Right kidney (tissue), 1 donor: ENCODE results near the gene TSPAN31.
A peak's percentile ranks its signal among the peaks of the same experiment; 100 is the strongest.
"Not testable (repeated sequence)": the region's sequence is repeated elsewhere in the genome, so short reads cannot be mapped to it uniquely, and the experiment has no call there.

ENCODE experiments used
- DNase-seq: peaks from one replicate; pipeline ENCODE4 v3.0.0-alpha.2; 2016

Gene TSPAN31

GRCh38 chr12:57721846-57722608 lies 22.8 kb upstream of the TSPAN31 start:
- DNase-seq = not testable (repeated sequence)

DNA sequence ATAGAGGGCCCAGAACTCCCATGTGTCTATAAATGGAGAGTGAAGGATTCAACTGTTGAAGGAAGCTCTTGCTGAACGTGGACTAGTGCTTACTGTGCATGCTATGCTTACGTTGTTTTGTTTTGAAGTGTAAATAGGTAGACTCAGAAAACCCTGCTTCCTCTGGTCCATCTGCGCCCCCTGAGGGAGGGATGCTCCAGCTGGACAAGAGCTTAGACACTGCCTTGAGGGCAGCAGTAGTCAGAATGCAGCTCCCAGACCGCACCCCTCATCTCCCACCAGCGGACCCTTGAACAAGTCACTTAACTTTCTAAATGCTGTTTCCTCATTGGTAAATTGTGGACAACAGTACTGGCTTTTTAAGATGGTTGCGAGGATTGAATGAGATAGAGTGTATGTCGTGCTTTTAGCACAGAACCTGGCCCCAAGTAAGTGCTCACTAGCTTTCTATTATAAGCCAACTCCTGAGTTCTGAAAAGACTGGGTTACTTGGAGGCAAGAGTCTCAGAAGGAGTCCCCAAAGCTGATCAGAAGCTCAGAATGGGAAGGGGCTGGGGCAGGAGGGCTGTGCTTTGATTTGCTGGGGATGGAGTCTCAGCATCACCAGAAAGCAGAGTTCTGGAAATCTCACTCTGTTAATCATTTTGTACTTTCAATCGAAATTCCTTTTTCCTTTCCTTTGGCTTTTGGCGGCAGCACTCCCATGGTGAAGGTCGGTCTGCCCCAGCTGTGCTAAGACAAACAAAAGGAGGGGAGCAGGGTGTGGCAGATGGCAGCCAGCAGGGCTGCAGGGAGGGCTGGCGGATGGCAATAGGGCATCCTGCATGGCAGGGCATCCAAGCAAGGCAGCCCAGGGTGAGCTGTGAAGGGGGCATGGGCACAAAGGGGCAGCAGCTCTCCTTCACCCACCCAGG lies 21.9 kb upstream of the TSPAN31 start:
- DNase-seq = no peak

- DNase-seq = no peak
Observed at GRCh38 chr12:57723630-57723962, 21.2 kb upstream of the TSPAN31 start.

GRCh38 chr12:57724003-57724935 lies 20.6 kb upstream of the TSPAN31 start:
- no peak for DNase-seq

DNA sequence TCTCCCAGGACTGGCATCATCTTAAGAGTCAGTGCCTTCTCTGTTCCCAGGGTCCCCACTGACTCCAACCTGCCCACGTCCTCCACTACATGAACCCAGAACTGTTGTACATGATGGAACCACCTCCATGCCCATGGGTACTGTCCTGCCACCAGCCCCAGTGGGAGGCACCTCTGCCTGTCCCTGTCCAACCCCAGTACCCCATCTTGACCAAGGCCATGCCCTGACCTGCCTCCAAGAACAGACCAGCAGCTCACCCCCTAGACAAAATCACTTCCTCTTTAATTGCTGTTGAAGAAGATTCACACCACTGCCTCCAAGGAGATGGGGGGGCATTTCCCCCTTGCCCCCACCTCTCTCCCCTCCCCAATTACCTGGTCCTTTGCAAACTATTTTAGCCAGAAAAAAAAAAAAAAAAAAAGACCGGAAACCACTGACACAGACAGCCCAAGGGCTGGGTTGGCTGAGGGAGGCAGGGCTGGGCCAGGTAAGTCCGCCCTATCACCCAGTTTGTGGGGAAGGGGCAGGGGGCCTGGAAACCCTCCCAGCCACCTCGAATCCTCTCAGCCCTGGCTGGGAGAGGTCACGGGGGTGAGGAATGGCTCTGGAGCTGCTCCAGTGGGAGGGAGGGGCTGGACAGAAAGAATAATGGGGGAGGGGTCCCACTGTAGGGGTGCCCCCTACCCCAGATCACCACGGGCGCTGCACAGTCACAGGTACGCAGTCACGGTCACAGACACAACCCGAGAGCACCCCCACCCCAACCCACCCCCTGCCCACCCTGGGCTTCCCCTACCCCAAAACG lies 19.7 kb upstream of the TSPAN31 start:
- no peak for DNase-seq

GRCh38 chr12:57725851-57726150 lies 19.0 kb upstream of the TSPAN31 start:
- no peak for DNase-seq

DNA sequence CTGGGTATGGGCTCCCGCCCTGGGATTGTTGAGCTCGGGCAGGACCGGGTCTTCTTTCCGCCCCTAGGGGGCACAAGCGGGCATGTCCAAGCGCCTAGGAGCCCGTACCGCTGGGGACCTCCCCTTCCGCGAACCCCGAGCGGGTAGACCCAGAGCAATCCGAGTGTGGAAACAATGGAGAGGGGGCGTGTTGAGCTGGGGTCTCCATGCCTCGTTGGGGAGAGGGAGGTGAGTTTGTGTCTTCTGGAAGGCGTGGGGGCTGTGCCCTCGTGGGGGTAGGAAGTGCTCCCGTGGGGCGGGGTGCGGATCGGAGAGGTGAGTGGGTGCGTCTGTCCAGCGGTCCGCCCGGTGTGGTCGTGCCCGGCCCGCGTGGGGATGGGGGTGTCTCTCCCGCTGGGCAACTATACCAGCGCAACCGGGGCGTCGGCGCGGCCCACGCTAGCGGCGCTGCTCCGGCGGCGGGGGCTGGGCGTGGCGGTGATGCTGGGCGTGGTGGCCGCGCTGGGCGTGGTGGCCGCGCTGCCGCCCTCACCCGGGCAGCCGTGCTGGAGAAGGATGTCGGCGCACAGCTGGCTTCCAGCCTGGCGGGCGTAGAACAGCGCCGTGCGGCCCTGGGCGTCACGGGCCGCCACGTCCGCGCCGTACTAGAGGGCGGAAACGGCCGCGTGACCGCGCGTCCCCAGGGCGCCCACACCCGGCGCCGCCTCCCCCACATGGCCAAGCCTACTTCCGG lies 18.5 kb upstream of the TSPAN31 start:
- peak; percentile 61 for DNase-seq

- DNase-seq = peak; percentile 65
Observed at GRCh38 chr12:57726884-57727757, 17.7 kb upstream of the TSPAN31 start.

GRCh38 chr12:57727758-57728395 lies 17.0 kb upstream of the TSPAN31 start:
- DNase-seq = no peak

GRCh38 chr12:57729321-57729844 lies 15.5 kb upstream of the TSPAN31 start:
- DNase-seq = no peak

DNA sequence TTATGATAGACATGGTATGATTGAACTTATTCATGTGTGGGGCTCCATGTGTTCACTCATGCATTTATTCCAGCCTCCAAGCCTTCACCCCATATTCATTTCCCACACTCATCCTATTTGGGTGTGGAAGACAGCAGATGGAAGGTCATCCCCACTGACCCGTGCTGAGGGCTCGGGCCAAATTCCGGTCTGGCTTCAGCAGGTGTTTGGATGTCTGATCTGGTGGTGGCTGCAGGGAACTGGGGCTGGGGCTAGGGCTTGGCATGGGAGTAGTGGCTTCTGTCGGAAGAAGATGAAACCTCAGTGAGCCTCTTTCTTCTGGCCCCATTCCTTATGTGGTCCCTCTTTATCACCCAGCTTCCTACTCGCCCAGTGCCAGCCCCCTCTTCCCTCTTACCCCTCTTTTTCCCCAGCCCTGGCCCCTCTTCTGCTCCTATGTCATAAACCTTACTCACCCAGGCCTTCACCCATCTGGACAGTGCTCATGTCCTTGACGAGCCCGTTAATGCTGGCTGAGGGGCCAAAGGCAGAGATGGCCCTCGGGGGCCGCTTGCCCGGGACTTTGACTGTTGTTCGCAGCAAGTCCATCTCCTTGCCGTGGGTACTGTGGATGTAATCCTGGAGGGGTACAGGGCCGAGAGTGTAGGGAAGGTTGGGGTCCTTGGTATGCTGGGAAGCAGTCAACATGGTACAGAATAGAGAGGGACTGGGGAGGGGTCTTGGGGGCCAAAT lies 14.3 kb upstream of the TSPAN31 start:
- no peak for DNase-seq

- DNase-seq = no peak
Observed at GRCh38 chr12:57731411-57732080, 13.3 kb upstream of the TSPAN31 start.

DNA sequence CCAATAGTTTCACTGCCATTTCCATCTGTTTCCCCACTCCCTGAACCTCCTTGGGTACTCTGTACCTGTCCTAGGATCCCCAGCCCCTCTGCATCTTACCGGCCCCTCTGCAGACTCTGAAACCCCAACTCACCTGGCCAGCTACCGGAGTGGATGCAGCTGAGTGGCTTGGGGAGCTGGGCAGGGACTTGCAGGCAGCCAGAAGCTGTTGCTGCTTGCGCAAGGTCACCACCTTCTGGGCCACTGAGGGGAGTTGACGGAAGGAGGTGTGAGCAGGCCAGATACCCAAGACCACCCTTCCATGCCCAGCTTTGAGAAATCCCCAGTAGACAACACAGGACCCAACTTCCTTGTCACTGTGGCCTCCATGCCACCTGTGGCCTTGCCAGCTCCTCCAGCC lies 12.6 kb upstream of the TSPAN31 start:
- no peak for DNase-seq

DNA sequence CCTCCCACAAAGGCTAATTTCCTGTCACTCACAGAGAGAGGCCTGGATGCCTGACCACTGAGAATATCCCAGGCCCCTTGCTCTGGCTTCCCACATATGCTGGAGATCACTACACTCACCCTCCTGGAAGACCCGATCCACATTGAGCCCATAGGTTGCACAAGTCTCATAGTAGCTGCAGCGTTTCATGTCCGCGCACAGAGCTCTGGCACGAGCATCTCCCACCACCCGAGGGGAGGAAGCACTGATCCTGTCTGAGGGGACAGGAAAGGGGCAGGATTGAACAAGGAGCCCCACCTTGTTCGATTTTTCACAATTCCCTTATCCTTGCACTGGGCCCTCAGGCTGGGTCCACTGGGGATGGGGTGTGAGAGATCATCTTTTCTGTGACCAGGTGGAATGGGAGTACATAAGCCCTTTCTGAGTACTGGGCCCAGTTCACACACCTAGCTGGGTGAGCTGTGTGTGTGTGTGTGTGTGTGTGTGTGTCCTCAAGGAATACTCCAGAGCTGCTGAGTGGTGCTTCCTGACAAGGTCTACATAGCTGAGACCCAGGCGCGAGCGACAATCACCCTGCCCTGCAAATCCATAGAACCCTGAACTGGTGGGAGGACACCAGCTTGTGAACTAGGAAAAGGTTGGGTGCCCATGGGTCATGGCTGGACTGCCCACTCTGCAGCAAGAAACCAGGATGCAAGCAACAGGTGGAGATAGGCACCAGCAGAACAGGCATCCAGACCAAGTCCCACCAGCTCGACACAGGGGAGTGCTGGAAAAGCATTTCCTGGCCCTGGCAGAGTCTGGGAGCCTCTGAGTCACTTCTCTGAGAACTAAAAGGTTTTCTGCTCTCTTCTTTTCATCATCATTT lies 11.9 kb upstream of the TSPAN31 start:
- DNase-seq = no peak

DNA sequence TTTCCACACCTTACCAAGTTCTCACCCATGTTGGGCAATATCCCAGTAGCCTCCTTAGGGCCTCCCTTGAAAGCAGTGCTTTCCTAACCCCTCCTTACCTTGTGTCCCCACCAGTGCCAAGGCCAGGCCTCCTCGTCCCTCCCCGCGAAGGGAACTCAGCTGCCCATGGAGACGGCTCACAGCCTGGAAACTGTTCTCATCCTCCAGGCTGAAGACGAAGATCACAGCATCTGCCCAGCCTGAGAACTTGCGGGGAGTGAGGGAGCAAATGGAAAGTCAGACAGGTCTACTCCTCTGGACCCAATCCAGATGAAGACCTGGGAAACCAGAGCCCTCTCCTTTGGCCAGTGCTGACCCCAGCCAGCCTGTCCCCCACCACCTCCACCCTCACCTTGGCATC lies 10.9 kb upstream of the TSPAN31 start:
- no peak for DNase-seq

GRCh38 chr12:57734591-57734990 lies 10.2 kb upstream of the TSPAN31 start:
- no peak for DNase-seq
